Stimulated activated naive B cell treated with anti-CD40 and anti-IgM and Interleukin-4, amounts not matched to agents 10 μg/mL and 1 μg/mL and 100 μg/mL, for 72 hours (primary cell): ENCODE data around the gene ZNF594.
"Not testable (repeated sequence)": the region's sequence is repeated elsewhere in the genome, so short reads cannot be mapped to it uniquely, and the experiment has no call there.

Experiments used
- ATAC-seq, 2 donors: fragments of 150-1000 bp; cut with Tn5 transposase; replicated peaks; 2 replicates each; pipeline ENCODE4 v1.10.0; 2021; ENCODE audit warnings: moderate library complexity in 1 of 2
- DNase-seq: peaks from one replicate; pipeline ENCODE4 v3.0.0; 2021
- H3K27ac Mint-ChIP-seq: one replicate; pipeline ENCODE4 v1.8.0; 2022; ENCODE audit warnings: mild to moderate bottlenecking, mixed read lengths
- H3K27me3 Mint-ChIP-seq, 2 donors: one replicate each; pipeline ENCODE4 v1.8.0; 2022; ENCODE audit warnings: mixed read lengths in 2 of 2
- H3K36me3 Mint-ChIP-seq, 2 donors: one replicate each; pipeline ENCODE4 v1.8.0; 2022; ENCODE audit warnings: mixed read lengths in 2 of 2, mild to moderate bottlenecking in 1 of 2
- H3K4me1 Mint-ChIP-seq, 2 donors: one replicate each; pipeline ENCODE4 v1.8.0; 2022; ENCODE audit warnings: mixed read lengths in 2 of 2, mild to moderate bottlenecking in 1 of 2
- H3K4me3 Mint-ChIP-seq, 2 donors: one replicate each; pipeline ENCODE4 v1.8.0; 2022; ENCODE audit warnings: mild to moderate bottlenecking in 2 of 2, mixed read lengths in 2 of 2, moderate library complexity in 1 of 2
- H3K9me3 Mint-ChIP-seq, 2 donors: one replicate each; pipeline ENCODE4 v1.8.0; 2022; ENCODE audit warnings: mixed read lengths in 2 of 2, mild to moderate bottlenecking in 1 of 2

Gene ZNF594

GRCh38 chr17:5217562-5217961 is 25.9 kb upstream of the ZNF594 start:
- Mint-ChIP-seq H3K4me1 (peaks cover 39 to 62% of the 10 kb centered on the region in 2 donors), H3K36me3 (peaks cover 45 to 72% of the 10 kb centered on the region in 2 donors)
- H3K27ac Mint-ChIP-seq, H3K27me3 Mint-ChIP-seq, ATAC-seq, H3K4me3 Mint-ChIP-seq, DNase-seq, H3K9me3 Mint-ChIP-seq: not testable (repeated sequence)

- peak; percentile 23 to 26 for ATAC-seq
- Mint-ChIP-seq H3K36me3 (peaks cover 35 to 85% of the 10 kb centered on the region in 2 donors), H3K27ac (peak overlapping the region; percentile 94)
These were observed 19.8 kb upstream of the ZNF594 start for GRCh38 chr17:5211458-5211857.

GRCh38 chr17:5210614-5211252 is 19.1 kb upstream of the ZNF594 start:
- DNase-seq (peak; percentile 55), ATAC-seq (peak; percentile 81)
- peak overlapping the region; percentile 37 to 59 for H3K4me3 Mint-ChIP-seq
- H3K4me1 Mint-ChIP-seq, result peaks cover 61 to 82% of the 10 kb centered on the region in 2 donors
- H3K9me3 Mint-ChIP-seq, result peaks cover 3 to 13% of the 10 kb centered on the region in 2 donors
- H3K36me3 Mint-ChIP-seq, result peaks cover 35 to 83% of the 10 kb centered on the region in 2 donors
- H3K27ac Mint-ChIP-seq, result peak overlapping the region; percentile 94
- no peaks in the 10 kb centered on the region for H3K27me3 Mint-ChIP-seq

More at GRCh38 chr17:5211458-5211857, 19.8 kb upstream of the ZNF594 start:
- Mint-ChIP-seq H3K27me3 (no peaks in the 10 kb centered on the region), H3K4me3 (peak overlapping the region; percentile 31 to 51), H3K9me3 (peaks cover 3 to 13% of the 10 kb centered on the region in 2 donors), H3K4me1 (peaks cover 61 to 86% of the 10 kb centered on the region in 2 donors)
- DNase-seq, result no peak

- DNase-seq, result no peak
- ATAC-seq, result peak; percentile 41 to 61
- peaks cover 59 to 78% of the 10 kb centered on the region in 2 donors for H3K4me1 Mint-ChIP-seq
- H3K4me3 Mint-ChIP-seq, result peak overlapping the region; percentile 37 to 41
- no peaks in the 10 kb centered on the region for H3K27me3 Mint-ChIP-seq
- peaks cover 3 to 13% of the 10 kb centered on the region in 2 donors for H3K9me3 Mint-ChIP-seq
- H3K27ac Mint-ChIP-seq, result peak overlapping the region; percentile 94
- peaks cover 35 to 78% of the 10 kb centered on the region in 2 donors for H3K36me3 Mint-ChIP-seq
These were observed 18.4 kb upstream of the ZNF594 start for GRCh38 chr17:5210091-5210490.

- H3K4me3 Mint-ChIP-seq, result no peak overlapping the region
- peaks cover 55 to 72% of the 10 kb centered on the region in 2 donors for H3K4me1 Mint-ChIP-seq
- H3K27ac Mint-ChIP-seq, result peak overlapping the region; percentile 94
- ATAC-seq, result no peak
- H3K36me3 Mint-ChIP-seq, result peaks cover 31 to 71% of the 10 kb centered on the region in 2 donors
- peaks cover 3 to 13% of the 10 kb centered on the region in 2 donors for H3K9me3 Mint-ChIP-seq
- H3K27me3 Mint-ChIP-seq, result no peaks in the 10 kb centered on the region
- no peak for DNase-seq
These were observed 17.7 kb upstream of the ZNF594 start for GRCh38 chr17:5209396-5209795.

- DNase-seq, result no peak
- H3K9me3 Mint-ChIP-seq, result peaks cover 7 to 19% of the 10 kb centered on the region in 2 donors
These were observed 12.2 kb upstream of the ZNF594 start for GRCh38 chr17:5203908-5204294.

GRCh38 chr17:5203178-5203907 is 11.7 kb upstream of the ZNF594 start:
- DNase-seq (no peak), ATAC-seq (no peak)
- Mint-ChIP-seq H3K27ac (no peak overlapping the region), H3K9me3 (peaks cover 4 to 15% of the 10 kb centered on the region in 2 donors), H3K36me3 (peaks cover 29 to 45% of the 10 kb centered on the region in 2 donors), H3K4me3 (no peak overlapping the region), H3K27me3 (no peaks in the 10 kb centered on the region), H3K4me1 (peaks cover 36 to 60% of the 10 kb centered on the region in 2 donors)

More at GRCh38 chr17:5203908-5204294, 12.2 kb upstream of the ZNF594 start:
- Mint-ChIP-seq H3K4me1 (peaks cover 40 to 62% of the 10 kb centered on the region in 2 donors), H3K4me3 (no peak overlapping the region), H3K36me3 (peaks cover 34 to 51% of the 10 kb centered on the region in 2 donors), H3K27ac (peak overlapping the region; percentile 89), H3K27me3 (no peaks in the 10 kb centered on the region)
- peak in 1 of 2 donors; percentile 68 for ATAC-seq

- H3K9me3 Mint-ChIP-seq, result peaks cover 4 to 6% of the 10 kb centered on the region in 2 donors
These were observed 9.3 kb upstream of the ZNF594 start for GRCh38 chr17:5201011-5201410.

GRCh38 chr17:5200360-5200759 is 8.7 kb upstream of the ZNF594 start:
- Mint-ChIP-seq H3K4me3 (peak overlapping the region; percentile 17 to 26), H3K27ac (no peak overlapping the region), H3K9me3 (peaks cover 4 to 6% of the 10 kb centered on the region in 2 donors), H3K36me3 (peaks cover 23 to 36% of the 10 kb centered on the region in 2 donors), H3K27me3 (no peaks in the 10 kb centered on the region), H3K4me1 (peaks cover 30 to 56% of the 10 kb centered on the region in 2 donors)
- ATAC-seq, result no peak
- no peak for DNase-seq

More at GRCh38 chr17:5201011-5201410, 9.3 kb upstream of the ZNF594 start:
- Mint-ChIP-seq H3K27ac (peak overlapping the region; percentile 37), H3K4me3 (no peak overlapping the region), H3K36me3 (peaks cover 23 to 36% of the 10 kb centered on the region in 2 donors), H3K4me1 (peaks cover 30 to 56% of the 10 kb centered on the region in 2 donors), H3K27me3 (no peaks in the 10 kb centered on the region)
- DNase-seq (no peak), ATAC-seq (no peak)

- DNase-seq, result no peak
- peak overlapping the region; percentile 90 for H3K27ac Mint-ChIP-seq
- no peaks in the 10 kb centered on the region for H3K27me3 Mint-ChIP-seq
- peaks cover 22 to 47% of the 10 kb centered on the region in 2 donors for H3K4me1 Mint-ChIP-seq
- ATAC-seq, result peak; percentile 55 to 58
- H3K36me3 Mint-ChIP-seq, result peaks cover 15 to 27% of the 10 kb centered on the region in 2 donors
- no peaks in the 10 kb centered on the region for H3K9me3 Mint-ChIP-seq
- peak overlapping the region in 1 of 2 donors; percentile 16 for H3K4me3 Mint-ChIP-seq
These were observed 6.8 kb upstream of the ZNF594 start for GRCh38 chr17:5198472-5198871.

- Mint-ChIP-seq H3K4me3 (no peak overlapping the region), H3K9me3 (peaks cover 4 to 6% of the 10 kb centered on the region in 2 donors), H3K27me3 (no peaks in the 10 kb centered on the region), H3K4me1 (peaks cover 16 to 42% of the 10 kb centered on the region in 2 donors), H3K36me3 (peaks cover 13 to 20% of the 10 kb centered on the region in 2 donors), H3K27ac (no peak overlapping the region)
- DNase-seq (no peak), ATAC-seq (no peak)
These were observed 2.7 kb upstream of the ZNF594 start for GRCh38 chr17:5194346-5194745.

- H3K27ac Mint-ChIP-seq, result no peak overlapping the region
- H3K36me3 Mint-ChIP-seq, result peaks cover 70 to 82% of the 10 kb centered on the region in 2 donors
- no peak for ATAC-seq
These were observed 7.4 kb downstream of the ZNF594 start for GRCh38 chr17:5184288-5184687.

GRCh38 chr17:5183410-5183793 is 8.3 kb downstream of the ZNF594 start:
- Mint-ChIP-seq H3K27me3 (no peaks in the 10 kb centered on the region), H3K36me3 (peaks cover 72 to 85% of the 10 kb centered on the region in 2 donors), H3K9me3 (peaks cover 34 to 38% of the 10 kb centered on the region in 2 donors), H3K4me1 (peaks cover 5 to 6% of the 10 kb centered on the region in 2 donors), H3K27ac (peak overlapping the region; percentile 85), H3K4me3 (peak overlapping the region in 1 of 2 donors; percentile 50)
- DNase-seq (no peak), ATAC-seq (no peak)

More at GRCh38 chr17:5184288-5184687, 7.4 kb downstream of the ZNF594 start:
- H3K4me1 Mint-ChIP-seq, result peaks cover 5 to 6% of the 10 kb centered on the region in 2 donors
- peaks cover 31 to 38% of the 10 kb centered on the region in 2 donors for H3K9me3 Mint-ChIP-seq
- no peak for DNase-seq
- no peak overlapping the region for H3K4me3 Mint-ChIP-seq
- H3K27me3 Mint-ChIP-seq, result no peaks in the 10 kb centered on the region
